ENCODE data around the gene INPP5D.

The INPP5D gene

GRCh38 chr2:233247744-233248143 is 187.6 kb downstream of the INPP5D start:
- no peak overlapping the region for H3K4me3 ChIP-seq (ENCODE audit: insufficient read depth, low read length, poor library complexity, severe bottlenecking)

DNA sequence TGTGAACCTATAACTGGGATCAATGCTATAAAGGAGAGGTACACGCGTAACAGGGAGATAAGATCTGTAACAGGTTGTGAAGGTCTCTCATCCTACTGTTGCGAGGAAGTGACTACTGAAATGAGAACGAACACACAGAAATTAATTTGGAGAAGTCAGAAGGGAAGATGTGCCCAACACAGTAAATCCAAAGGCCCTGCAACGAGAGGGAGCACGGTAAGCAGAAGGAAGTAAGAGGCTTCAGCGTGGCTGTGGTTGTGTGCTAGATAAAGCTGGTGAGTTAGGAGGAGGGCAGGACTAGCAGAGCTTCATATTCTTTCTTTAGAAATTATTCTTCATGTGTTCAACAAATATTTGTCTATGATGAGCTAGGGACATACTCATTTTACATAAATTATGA is 188.9 kb downstream of the INPP5D start:
- H3K36me3 ChIP-seq (ENCODE audit: low read length), result no peaks in the 10 kb centered on the region
- TF ChIP-seq EZH2phosphoT487 (conservative IDR thresholded peaks at IDR 0.05; ENCODE audit: low read length) (no peak), CTCF (IDR thresholded peaks at IDR 0.05; ENCODE audit: insufficient read depth, low read length, poor library complexity, severe bottlenecking) (no peak)

More at GRCh38 chr2:233247744-233248143, 187.6 kb downstream of the INPP5D start:
- Histone ChIP-seq H3F3A (ENCODE audit: insufficient read depth) (no peaks in the 10 kb centered on the region), H3K27me3 (ENCODE audit: low read length) (no peaks in the 10 kb centered on the region), H3K9me2 (replicated peaks; ENCODE audit: insufficient read depth, low read length) (no peaks in the 10 kb centered on the region), H2AFZ (ENCODE audit: low read depth, low read length, severe bottlenecking) (no peak overlapping the region), H3K27ac (ENCODE audit: low read depth, low read length) (no peak overlapping the region), H3K9me3 (ENCODE audit: insufficient read depth, low read length) (no peaks in the 10 kb centered on the region), H3K36me3 (ENCODE audit: low read length) (no peaks in the 10 kb centered on the region), H3K79me2 (ENCODE audit: insufficient read depth, low read length) (peaks cover 13% of the 10 kb centered on the region), H4K20me1 (ENCODE audit: low read depth, low read length) (no peaks in the 10 kb centered on the region; the same call in 1 of the 2 replicates), H3K4me2 (ENCODE audit: low read depth, low read length, poor library complexity, severe bottlenecking) (no peak overlapping the region), H3K9ac (ENCODE audit: low read length) (no peak overlapping the region)
- TF ChIP-seq CTCF (IDR thresholded peaks at IDR 0.05; ENCODE audit: insufficient read depth, low read length, poor library complexity, severe bottlenecking) (no peak), EZH2phosphoT487 (conservative IDR thresholded peaks at IDR 0.05; ENCODE audit: low read length) (no peak)

GRCh38 chr2:233250568-233250967 is 190.4 kb downstream of the INPP5D start:
- peak overlapping the region; percentile 87 for H2AFZ ChIP-seq (ENCODE audit: low read depth, low read length, severe bottlenecking)
- TF ChIP-seq CTCF (IDR thresholded peaks at IDR 0.05; ENCODE audit: insufficient read depth, low read length, poor library complexity, severe bottlenecking), result no peak
- no peak for TF ChIP-seq EZH2phosphoT487 (conservative IDR thresholded peaks at IDR 0.05; ENCODE audit: low read length)
- H4K20me1 ChIP-seq (ENCODE audit: low read depth, low read length), result no peaks in the 10 kb centered on the region; the same call in 1 of the 2 replicates
- H3K4me3 ChIP-seq (ENCODE audit: insufficient read depth, low read length, poor library complexity, severe bottlenecking), result no peak overlapping the region
- H3K4me2 ChIP-seq (ENCODE audit: low read depth, low read length, poor library complexity, severe bottlenecking), result no peak overlapping the region
- peaks cover 40% of the 10 kb centered on the region for H3K79me2 ChIP-seq (ENCODE audit: insufficient read depth, low read length)
- H3F3A ChIP-seq (ENCODE audit: insufficient read depth), result 0 out of 2 replicates have a peak, but pooled peaks cover 3% of the 10 kb centered on the region
- H3K36me3 ChIP-seq (ENCODE audit: low read length), result no peaks in the 10 kb centered on the region
- H3K9ac ChIP-seq (ENCODE audit: low read length), result peak overlapping the region; percentile 89
- H3K9me3 ChIP-seq (ENCODE audit: insufficient read depth, low read length), result no peaks in the 10 kb centered on the region
- no peaks in the 10 kb centered on the region for H3K9me2 ChIP-seq (replicated peaks; ENCODE audit: insufficient read depth, low read length)
- 0 out of 2 replicates have a peak overlapping the region, but pooled peaks have one; percentile 72 for H3K27ac ChIP-seq (ENCODE audit: low read depth, low read length)
- no peaks in the 10 kb centered on the region for H3K27me3 ChIP-seq (ENCODE audit: low read length)

More for the DNA sequence above, 188.9 kb downstream of the INPP5D start:
- Histone ChIP-seq H4K20me1 (ENCODE audit: low read depth, low read length) (no peaks in the 10 kb centered on the region; the same call in 1 of the 2 replicates), H3K79me2 (ENCODE audit: insufficient read depth, low read length) (peaks cover 26% of the 10 kb centered on the region), H3K4me3 (ENCODE audit: insufficient read depth, low read length, poor library complexity, severe bottlenecking) (no peak overlapping the region), H3F3A (ENCODE audit: insufficient read depth) (no peaks in the 10 kb centered on the region), H3K9me3 (ENCODE audit: insufficient read depth, low read length) (no peaks in the 10 kb centered on the region), H3K27me3 (ENCODE audit: low read length) (no peaks in the 10 kb centered on the region), H3K9me2 (replicated peaks; ENCODE audit: insufficient read depth, low read length) (no peaks in the 10 kb centered on the region), H3K4me2 (ENCODE audit: low read depth, low read length, poor library complexity, severe bottlenecking) (no peak overlapping the region), H3K9ac (ENCODE audit: low read length) (no peak overlapping the region), H3K27ac (ENCODE audit: low read depth, low read length) (no peak overlapping the region), H2AFZ (ENCODE audit: low read depth, low read length, severe bottlenecking) (no peak overlapping the region)

Measured in SU-DHL-6 (cell line).